HL-60/S4 treated with retinoic acid at 250 ng/mL for 4 days and 3 days (cell line): ENCODE results near the gene ATP2B3.

ENCODE experiments used
- in situ Hi-C: fragments of 300-500 bp; cut with MboI; formaldehyde crosslinking; loops from 2 replicates; pipeline ENCODE4 v1.7.0; 2022; ENCODE audit warnings: low sequenced_read_pairs

ATP2B3 gene

DNA sequence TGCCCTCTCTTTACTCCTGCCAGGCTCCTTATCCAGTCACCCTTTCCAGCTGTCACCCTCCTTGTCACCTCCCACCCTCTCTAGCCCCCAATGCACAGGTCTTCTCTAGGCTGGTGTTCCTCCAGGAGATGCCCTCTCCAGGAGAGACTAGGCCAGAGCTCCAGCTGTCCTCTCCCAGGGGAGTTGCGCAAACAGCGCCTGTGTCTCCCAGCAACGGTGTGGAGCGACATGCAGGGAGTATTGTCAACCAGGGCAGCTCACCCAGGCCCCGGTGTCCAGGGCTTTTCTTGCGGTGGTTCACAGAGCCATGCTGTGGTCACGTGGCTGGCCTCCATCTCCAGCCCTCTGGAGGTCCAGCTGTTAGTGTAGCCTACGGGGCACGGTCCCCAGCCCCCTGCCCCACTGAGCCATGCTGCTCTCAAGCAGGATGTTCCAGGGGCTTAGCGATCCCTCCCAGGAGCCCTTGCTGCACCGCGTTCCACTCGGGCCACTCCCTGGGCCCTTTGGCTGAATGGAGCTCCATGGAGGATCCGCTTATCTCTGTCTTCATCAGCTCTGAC lies 46.7 kb downstream of the ATP2B3 start:
- in situ Hi-C loops: no loop called here

DNA sequence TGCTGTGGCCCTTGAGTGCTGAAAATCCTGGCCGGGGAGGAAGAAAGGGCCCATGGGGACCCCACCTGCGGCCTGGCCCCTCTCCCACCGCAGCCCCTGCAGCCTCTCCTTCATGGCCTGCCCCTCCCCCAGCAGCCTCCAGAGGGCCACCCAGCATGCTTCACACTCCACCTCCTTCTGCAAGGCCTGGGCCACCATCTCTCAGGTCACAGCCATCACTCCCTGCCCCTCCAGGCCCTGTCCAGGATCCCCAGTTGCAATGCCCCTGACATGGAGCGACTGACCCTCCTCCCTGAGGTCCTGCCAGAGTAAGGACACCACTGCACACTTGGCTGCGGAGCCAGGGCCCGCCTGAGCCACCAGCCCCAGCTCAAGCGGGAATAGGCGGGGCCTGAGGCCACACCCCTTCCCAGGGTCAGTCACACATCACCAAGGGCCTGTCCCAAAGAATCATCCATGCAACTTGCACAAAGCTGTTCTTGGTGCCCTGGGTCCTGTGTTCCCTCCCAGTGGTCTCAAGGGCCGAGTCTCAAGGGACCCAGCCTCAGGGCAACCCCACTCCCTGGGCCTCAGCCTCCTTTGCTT lies 48.6 kb downstream of the ATP2B3 start:
- in situ Hi-C loops: no loop called here

- in situ Hi-C loops: no loop called here
Observed at GRCh38 chrX:153568451-153569011, 51.1 kb downstream of the ATP2B3 start.

DNA sequence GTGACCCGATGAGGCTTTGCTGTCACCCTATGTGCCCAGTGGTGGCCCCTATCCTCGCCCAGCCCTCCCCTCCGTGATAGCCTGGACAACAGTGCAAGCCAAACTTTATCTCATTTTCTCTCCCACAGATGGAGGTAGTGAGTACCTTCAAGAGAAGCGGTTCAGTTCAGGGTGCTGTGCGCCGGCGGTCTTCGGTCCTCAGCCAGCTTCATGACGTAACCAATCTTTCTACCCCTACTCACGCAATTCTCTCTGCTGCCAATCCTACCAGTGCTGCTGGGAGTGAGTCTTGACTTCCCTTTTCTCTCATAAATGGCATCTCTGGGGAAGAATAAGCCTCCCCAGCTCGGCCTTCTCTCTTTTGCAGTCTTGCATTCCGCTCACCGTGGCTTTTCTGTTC lies 52.0 kb downstream of the ATP2B3 start:
- in situ Hi-C loops: no loop called here

- in situ Hi-C loops: no loop called here
Observed at GRCh38 chrX:153571534-153571908, 54.1 kb downstream of the ATP2B3 start.

DNA sequence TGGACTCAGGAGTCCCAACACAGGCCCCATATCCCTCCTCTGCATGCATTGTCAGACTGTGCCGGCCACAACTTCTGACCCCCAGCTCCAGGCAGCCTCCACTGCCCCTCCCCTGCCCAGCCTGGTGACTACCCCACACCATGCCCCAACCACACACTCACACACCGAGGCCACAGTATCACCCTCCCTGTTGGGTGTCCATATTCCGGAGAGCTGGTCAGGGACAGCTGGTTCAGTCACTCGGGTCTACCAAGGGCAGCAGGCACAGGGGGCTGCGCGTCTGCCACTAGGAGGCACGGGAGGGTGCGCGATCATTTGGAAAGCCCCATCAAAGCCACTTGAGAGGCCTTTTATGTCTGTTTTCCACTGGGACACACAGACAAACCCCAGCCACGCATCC lies 55.2 kb downstream of the ATP2B3 start:
- in situ Hi-C loops: no loop called here

GRCh38 chrX:153573984-153574383 lies 56.5 kb downstream of the ATP2B3 start:
- in situ Hi-C loops: no loop called here

GRCh38 chrX:153576239-153576870 lies 58.9 kb downstream of the ATP2B3 start:
- in situ Hi-C loops: no loop called here

- in situ Hi-C loops: no loop called here
Observed at GRCh38 chrX:153576961-153577360, 59.5 kb downstream of the ATP2B3 start.

DNA sequence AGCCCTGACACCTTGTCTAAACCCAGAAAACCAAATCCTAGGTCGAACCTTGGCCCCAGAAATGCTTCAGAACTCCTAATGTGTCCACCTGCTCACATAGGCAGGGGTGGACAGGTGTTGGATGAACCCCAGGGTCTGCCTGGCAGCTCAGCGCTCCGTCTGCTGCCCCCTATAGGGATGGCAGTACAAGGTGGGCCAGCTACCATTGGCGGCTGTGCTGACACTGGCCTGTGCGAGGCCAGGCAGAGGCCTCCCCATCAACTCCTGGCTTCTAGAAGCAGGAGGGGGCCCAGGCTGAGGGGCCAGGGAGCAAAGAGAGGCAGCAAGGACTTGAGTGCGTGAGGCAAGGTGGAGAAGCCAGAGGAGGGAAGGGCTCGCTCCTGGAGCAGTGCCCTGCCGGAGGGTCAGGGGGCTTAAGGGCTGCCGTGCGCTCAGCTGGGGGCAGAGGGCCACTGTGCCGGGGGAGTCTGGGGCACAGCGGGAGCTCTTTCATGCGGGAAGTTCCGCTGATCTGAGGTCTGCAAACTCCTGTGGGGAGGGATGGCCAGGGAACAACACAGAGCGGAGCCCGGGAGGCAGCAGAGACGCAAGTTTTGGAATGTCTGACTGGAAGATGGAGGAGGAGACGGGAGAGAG lies 60.9 kb downstream of the ATP2B3 start:
- in situ Hi-C loops: no loop called here

GRCh38 chrX:153578889-153579288 lies 61.4 kb downstream of the ATP2B3 start:
- in situ Hi-C loops: no loop called here

DNA sequence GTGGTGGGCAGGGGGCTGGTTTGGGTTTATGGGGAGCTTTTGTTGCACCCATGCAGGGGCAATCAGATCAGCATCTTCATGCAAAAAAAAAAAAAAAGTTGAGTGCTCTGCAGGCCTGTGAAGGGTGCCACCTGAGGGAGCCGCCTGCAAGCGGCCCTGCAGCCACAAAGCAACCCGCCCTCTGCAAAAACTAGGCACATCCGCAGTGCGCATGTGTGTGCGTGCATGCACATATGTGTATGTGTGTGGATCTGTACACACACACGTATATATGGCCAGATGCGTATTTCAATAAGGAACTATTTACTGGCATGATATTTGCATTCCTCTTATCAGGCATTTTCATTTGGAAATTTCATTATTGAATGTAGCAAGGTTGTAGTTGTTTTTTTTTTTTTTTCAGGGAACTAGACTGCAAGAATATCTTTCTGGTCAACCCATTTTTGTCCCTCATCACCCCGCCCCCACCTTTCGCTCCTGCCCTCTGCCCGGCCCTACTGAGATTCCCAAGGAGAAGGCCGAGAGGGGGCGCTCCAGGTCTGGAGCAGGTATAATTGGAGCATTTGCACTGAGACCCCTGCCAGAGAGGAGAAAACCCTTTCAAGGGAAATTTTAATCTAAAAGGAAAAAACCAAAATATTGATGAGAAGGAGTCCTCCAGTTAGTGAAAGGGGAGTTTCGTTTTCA lies 63.4 kb downstream of the ATP2B3 start:
- in situ Hi-C loops: no loop called here

GRCh38 chrX:153582896-153583295 lies 65.5 kb downstream of the ATP2B3 start:
- in situ Hi-C loops: no loop called here

- in situ Hi-C loops: no loop called here
Observed at GRCh38 chrX:153583433-153583832, 66.0 kb downstream of the ATP2B3 start.

GRCh38 chrX:153585827-153586226 lies 68.4 kb downstream of the ATP2B3 start:
- in situ Hi-C loops: no loop called here

DNA sequence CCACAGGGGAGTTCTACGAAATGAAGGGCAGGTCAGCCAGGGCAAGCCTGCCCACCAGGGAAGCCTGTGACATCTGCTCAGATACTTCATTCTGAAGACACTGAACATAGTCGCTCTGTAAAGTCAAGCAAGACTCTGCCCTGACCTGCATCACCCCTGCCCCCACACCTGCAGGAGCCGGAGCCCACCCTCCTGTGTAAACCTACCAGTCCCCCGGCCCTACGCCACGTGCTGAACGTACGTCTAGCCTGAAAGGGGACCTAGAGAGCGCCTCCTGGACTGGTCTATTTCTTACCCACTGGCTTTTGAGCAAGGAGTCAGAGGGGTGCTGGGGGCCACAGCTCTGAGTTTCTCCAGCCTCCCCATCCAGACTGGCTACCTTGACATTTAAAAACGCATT lies 69.9 kb downstream of the ATP2B3 start:
- in situ Hi-C loops: no loop called here

- in situ Hi-C loops: no loop called here
Observed at GRCh38 chrX:153588021-153588781, 70.8 kb downstream of the ATP2B3 start.

GRCh38 chrX:153588782-153589446 lies 71.5 kb downstream of the ATP2B3 start:
- in situ Hi-C loops: no loop called here

GRCh38 chrX:153590961-153591956 lies 73.8 kb downstream of the ATP2B3 start:
- in situ Hi-C loops: no loop called here
